Lung (tissue), 12 donors: ENCODE results near the gene TADA1. TPM values are rescaled to one million over a fixed set of nuclear protein-coding genes. Genes with fewer than 3 reads are reported as not detected.

Experiments
- ATAC-seq: fragments of 200-7000 bp; cut with Tn5 transposase; one replicate; pipeline ENCODE4 v1.9.1; 2020; ENCODE audit warnings: moderate number of reproducible peaks; ENCODE audit not compliant: insufficient read depth, low FRiP score
- DNase-seq, 3 donors: peaks; one replicate each; pipeline ENCODE4 v3.0.0-alpha.2; 2013 to 2017
- H3K27ac ChIP-seq, 2 donors: one replicate each; pipeline ENCODE4 v1.5.1; 2013; ENCODE audit warnings: mild to moderate bottlenecking in 2 of 2, moderate library complexity in 2 of 2, control low read depth in 1 of 2, inconsistent platforms in 1 of 2, low read depth in 1 of 2, low read length in 1 of 2
- H3K27me3 ChIP-seq, 3 donors: one replicate each; pipeline ENCODE4 v1.5.1; 2013; ENCODE audit warnings: low read length in 2 of 3; ENCODE audit not compliant: control insufficient read depth in 3 of 3, insufficient read depth in 3 of 3
- H3K36me3 ChIP-seq, 4 donors: one replicate each; pipeline ENCODE4 v1.5.1; 2013; ENCODE audit warnings: low read length in 4 of 4, mild to moderate bottlenecking in 1 of 4, moderate library complexity in 1 of 4; ENCODE audit not compliant: control insufficient read depth in 4 of 4, insufficient read depth in 4 of 4
- H3K4me1 ChIP-seq, 5 donors: one replicate each; pipeline ENCODE4 v1.5.1; 2013; ENCODE audit warnings: low read length in 5 of 5, mild to moderate bottlenecking in 2 of 5, moderate library complexity in 1 of 5; ENCODE audit not compliant: control insufficient read depth in 5 of 5, insufficient read depth in 5 of 5
- H3K4me3 ChIP-seq: one replicate; pipeline ENCODE4 v1.5.1; 2013; ENCODE audit warnings: mild to moderate bottlenecking, control low read depth, moderate library complexity
- H3K9ac ChIP-seq, 2 donors: one replicate each; pipeline ENCODE4 v1.5.1; 2013; ENCODE audit warnings: low read length in 2 of 2, control low read depth in 1 of 2; ENCODE audit not compliant: insufficient read depth in 1 of 2
- H3K9me3 ChIP-seq, 4 donors: one replicate each; pipeline ENCODE4 v1.5.1; 2013; ENCODE audit warnings: low read length in 3 of 4, mild to moderate bottlenecking in 1 of 4, moderate library complexity in 1 of 4; ENCODE audit not compliant: control insufficient read depth in 4 of 4, insufficient read depth in 3 of 4
- WGBS, 2 donors: extraction: QIAGEN DNeasy Blood & Tissue Kit; methylation state at CpG; one replicate each; pipeline ENCODE4 v1.1.7; 2013; 5-methylcytosine and 5-hydroxymethylcytosine counted together
- polyA plus RNA-seq, 2 donors: library from polyadenylated mRNA; stranded (reverse); fragments of 200-250 nt; gene quantifications; one replicate each; pipeline ENCODE4 v1.2.1, GENCODE V29; 2013
- total RNA-seq, 2 donors: library from RNA; depleted of rRNA in 1 of 2; stranded (reverse); fragments of >200 nt in 1 of 2; gene quantifications; one replicate each; pipeline ENCODE4 v1.2.1, GENCODE V29; 2014 to 2021
- TF ChIP-seq, protein P1 (sequence below): IDR thresholded peaks from 2 replicates; pipeline ENCODE4 v1.5.1; 2012; ENCODE audit warnings: mild to moderate bottlenecking; ENCODE audit errors: control extremely low read depth, extremely low read depth
- donor health status: control.
- donor health status: control.
- donor health status: Bipolar disorder and iron deficiency.
- donor health status: healthy.
- donor health status: DM: yes; HTN: yes; CAD: no.

The TADA1 gene
- total and polyA plus RNA-seq, 4 donors: 6.5 to 14.4 (median 7.6) TPM

DNA sequence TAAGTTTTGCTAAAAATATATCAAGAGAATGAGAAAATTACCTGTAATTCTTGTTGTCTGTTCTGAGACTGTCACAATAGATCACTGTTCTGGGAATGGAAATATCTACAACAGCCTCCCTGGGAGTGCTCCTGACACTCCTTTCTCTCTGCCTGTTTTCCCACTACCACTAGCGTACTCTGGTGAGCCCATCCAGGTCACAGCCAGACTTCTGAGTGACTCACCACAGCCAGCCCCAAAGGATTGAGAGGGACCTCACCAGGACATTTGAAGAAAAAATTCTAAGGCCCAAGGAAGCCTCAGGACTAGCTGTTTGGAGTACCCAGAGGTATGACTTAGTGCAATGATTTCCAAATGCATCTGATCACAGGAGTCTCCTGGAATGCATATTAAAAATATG, 39.0 kb upstream of the TADA1 start:
- H3K27me3 ChIP-seq: peaks cover 14 to 27% (median 24%) of the 10 kb centered on the region in 3 donors
- ATAC-seq (no peak), DNase-seq (no peak)
- no peaks in the 10 kb centered on the region for H3K36me3 ChIP-seq
- no peak overlapping the region for H3K4me3 ChIP-seq
- H3K9me3 ChIP-seq: no peaks in the 10 kb centered on the region
- H3K9ac ChIP-seq: no peak overlapping the region
- H3K4me1 ChIP-seq: no peaks in the 10 kb centered on the region
- WGBS, 2 donors: 95 to 100% methylated on average over 1 of the region's 1 CpG
- H3K27ac ChIP-seq: no peak overlapping the region
- TF ChIP-seq, protein P1, sequence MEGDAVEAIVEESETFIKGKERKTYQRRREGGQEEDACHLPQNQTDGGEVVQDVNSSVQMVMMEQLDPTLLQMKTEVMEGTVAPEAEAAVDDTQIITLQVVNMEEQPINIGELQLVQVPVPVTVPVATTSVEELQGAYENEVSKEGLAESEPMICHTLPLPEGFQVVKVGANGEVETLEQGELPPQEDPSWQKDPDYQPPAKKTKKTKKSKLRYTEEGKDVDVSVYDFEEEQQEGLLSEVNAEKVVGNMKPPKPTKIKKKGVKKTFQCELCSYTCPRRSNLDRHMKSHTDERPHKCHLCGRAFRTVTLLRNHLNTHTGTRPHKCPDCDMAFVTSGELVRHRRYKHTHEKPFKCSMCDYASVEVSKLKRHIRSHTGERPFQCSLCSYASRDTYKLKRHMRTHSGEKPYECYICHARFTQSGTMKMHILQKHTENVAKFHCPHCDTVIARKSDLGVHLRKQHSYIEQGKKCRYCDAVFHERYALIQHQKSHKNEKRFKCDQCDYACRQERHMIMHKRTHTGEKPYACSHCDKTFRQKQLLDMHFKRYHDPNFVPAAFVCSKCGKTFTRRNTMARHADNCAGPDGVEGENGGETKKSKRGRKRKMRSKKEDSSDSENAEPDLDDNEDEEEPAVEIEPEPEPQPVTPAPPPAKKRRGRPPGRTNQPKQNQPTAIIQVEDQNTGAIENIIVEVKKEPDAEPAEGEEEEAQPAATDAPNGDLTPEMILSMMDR: no peak

DNA sequence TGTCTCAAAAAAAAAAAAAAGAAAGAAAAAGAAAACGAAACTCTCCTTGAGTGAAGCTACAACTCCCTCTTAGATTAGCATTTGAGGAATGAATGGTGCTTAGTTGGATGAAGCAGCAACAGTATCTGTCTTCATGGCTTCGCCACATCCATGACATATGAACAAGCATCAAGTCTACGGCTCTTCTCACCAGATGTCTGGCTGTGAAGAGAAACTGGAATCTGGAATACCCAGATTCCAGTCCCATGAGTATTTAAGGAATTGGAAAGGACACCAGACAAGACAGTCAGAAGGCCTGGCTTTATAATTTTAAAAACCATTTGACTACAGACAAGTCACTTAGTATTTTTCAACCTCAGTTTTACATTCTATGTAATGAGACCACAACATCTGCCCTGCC, 38.0 kb upstream of the TADA1 start:
- peaks cover 7 to 18% (median 14%) of the 10 kb centered on the region in 3 donors for H3K27me3 ChIP-seq
- no peak overlapping the region for H3K27ac ChIP-seq
- no peak overlapping the region for H3K4me3 ChIP-seq
- DNase-seq: no peak
- no peaks in the 10 kb centered on the region for H3K9me3 ChIP-seq
- TF ChIP-seq, protein P1: no peak
- H3K4me1 ChIP-seq: no peaks in the 10 kb centered on the region
- no peak for ATAC-seq
- no peak overlapping the region for H3K9ac ChIP-seq
- WGBS, 2 donors: 82 to 83% methylated on average over 3 of the region's 3 CpGs
- no peaks in the 10 kb centered on the region for H3K36me3 ChIP-seq

DNA sequence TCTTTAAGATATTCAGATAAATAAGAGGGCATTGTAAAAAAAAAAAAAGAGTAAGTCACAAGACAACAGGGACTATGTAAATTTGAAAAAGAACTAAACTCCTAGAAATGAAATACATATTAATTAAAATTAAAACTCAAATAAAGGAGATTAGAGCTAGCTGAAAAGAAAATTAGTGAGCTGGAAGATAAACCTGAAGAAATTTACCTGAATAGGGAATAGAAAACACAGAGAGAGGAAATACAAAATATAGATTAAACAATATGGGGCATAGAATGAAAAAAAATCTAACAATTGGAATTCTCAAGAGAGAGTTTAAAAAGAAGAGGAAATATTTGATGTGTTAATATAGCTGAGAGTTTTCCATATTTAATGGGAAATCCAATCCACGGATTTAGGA, 35.6 kb upstream of the TADA1 start:
- Histone ChIP-seq H3K4me1 (no peaks in the 10 kb centered on the region), H3K27me3 (peaks cover 0 to 3% (median 0%) of the 10 kb centered on the region in 3 donors), H3K4me3 (no peak overlapping the region), H3K9ac (no peak overlapping the region), H3K9me3 (no peaks in the 10 kb centered on the region), H3K36me3 (no peaks in the 10 kb centered on the region), H3K27ac (no peak overlapping the region)
- DNase-seq (no peak), ATAC-seq (no peak)
- TF ChIP-seq, protein P1: no peak
- 95% methylated on average over 1 of the region's 1 CpG for WGBS, 2 donors

DNA sequence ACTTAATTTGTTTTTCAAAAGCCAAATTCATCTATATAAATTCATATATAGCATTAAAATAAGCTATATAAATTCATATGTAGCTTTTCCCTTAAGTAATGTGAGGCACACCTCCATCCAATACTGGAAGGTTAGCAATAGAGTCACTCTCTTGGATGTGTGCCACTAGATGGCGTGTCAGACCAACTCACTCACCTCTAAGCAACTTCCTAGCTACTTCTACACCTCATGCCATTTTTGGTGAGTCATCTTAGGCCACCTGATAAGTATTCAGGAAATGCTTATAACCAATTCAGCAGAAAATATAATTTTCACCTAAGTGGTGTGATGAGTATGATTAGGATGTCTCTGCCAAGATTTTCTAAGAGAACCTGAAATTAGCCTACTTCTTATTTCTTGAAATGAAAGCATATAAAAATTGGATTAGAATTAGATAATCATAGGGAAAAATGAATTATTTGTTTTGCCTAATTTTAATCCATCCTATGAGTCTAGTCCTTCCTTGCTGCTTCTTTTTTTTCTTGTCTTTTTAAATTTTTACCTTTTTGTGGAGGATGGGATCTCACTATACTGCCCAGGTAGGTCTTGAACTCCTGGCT, 34.4 kb upstream of the TADA1 start:
- Histone ChIP-seq H3K4me1 (no peaks in the 10 kb centered on the region), H3K4me3 (no peak overlapping the region), H3K36me3 (no peaks in the 10 kb centered on the region), H3K27me3 (no peaks in the 10 kb centered on the region), H3K27ac (no peak overlapping the region), H3K9me3 (no peaks in the 10 kb centered on the region), H3K9ac (no peak overlapping the region)
- DNase-seq: peak; percentile 61 to 86 (median 70)
- 0% methylated on average over 1 of the region's 1 CpG for WGBS, 2 donors
- peak; percentile 89 for ATAC-seq
- TF ChIP-seq, protein P1: peak; percentile 75
